GM04504 (cell line): ENCODE results near the gene ENOPH1.
"Not testable (repeated sequence)": the region's sequence is repeated elsewhere in the genome, so short reads cannot be mapped to it uniquely, and the experiment has no call there.

Experiments used
- DNase-seq: peaks from one replicate; pipeline ENCODE4 v3.0.0-alpha.2; 2012; ENCODE audit warnings: low read depth

Gene ENOPH1

DNA sequence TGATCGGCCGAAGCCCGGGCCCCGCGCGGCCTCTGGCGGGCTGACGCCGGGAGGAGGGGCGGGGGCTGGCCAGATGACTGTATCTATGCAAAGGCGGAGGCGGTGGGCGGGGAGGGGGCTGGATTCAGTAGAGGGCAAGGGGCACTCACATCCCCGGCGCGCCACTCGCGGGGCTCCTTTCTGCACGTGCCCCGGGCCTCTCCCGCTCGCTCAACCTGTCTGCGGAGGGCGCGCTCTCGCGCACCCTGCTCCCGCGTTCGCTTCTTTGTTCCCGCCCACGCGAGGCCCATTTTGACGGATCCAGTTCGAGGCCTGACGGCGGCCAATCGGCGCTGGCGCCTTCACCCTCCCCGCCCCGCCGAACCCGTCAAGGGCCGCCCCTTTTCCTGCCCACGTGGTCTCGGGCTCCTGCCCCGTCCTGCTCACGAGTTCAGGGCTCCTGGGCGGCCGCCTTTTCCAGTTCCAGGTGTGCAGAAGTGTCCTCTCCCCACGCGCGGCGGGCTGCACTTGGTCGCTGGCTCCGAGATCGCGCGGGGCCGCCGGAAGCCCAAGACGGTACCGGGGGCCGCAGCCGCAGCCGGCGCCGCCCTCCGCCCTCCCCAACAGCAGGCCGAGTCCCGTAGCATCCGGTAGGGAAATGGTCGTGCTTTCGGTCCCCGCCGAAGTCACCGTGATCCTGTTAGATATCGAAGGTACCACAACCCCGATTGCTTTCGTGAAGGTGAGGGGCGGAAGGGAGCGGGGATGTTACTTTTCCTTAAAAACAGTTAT lies at the start of gene ENOPH1, which contains the start of gene HNRNPDL:
Gene ENOPH1 (plus strand): TSS at position 398 of the 771 bp plus-strand sequence. CDS start 240 bp downstream, at position 638.
Gene HNRNPDL (minus strand): TSS at position 270 of the 771 bp plus-strand sequence. CDS start 772 bp downstream, outside the sequence.
- DNase-seq, result peak; percentile 86

DNA sequence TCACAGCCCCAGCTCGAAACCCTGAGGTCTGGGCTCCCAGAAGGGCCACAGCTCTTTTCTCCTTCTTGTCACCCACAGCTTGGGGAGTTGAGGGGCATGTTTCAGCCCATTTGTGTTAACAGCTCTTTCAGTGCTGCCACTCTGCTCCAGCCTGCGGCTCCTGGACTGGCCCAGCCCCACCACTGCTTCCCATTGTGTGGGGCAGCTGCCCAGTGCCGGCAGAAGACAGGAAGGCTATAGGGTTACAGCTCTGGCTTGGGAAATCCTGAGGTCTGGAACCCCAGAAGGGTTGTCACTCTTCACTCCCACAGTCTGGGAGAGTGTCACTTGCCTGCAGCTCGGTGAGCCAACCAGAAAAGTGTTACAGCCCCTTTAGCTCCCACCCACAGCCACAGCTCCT lies 49.6 kb upstream of the ENOPH1 start:
- no peak for DNase-seq

DNA sequence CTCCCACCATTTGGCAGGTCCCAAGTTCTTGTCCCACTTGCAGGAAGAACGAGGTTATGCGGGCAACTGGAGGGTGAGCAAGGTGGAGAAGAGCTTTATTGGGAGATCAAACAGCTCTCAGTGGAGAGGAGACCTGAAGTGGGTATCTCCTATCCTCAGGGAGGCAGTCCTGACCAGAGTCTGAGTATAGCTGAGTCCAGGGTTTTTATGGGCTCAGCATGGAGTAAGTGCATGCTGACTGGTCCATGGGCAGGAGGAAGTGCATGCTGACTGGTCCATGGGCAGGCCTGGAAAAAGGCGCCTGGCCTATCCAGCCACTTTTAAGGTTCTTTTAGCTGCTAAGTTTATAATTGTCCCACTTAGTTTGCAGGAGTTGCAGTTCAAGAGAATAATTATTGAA lies 49.2 kb upstream of the ENOPH1 start:
- no peak for DNase-seq

DNA sequence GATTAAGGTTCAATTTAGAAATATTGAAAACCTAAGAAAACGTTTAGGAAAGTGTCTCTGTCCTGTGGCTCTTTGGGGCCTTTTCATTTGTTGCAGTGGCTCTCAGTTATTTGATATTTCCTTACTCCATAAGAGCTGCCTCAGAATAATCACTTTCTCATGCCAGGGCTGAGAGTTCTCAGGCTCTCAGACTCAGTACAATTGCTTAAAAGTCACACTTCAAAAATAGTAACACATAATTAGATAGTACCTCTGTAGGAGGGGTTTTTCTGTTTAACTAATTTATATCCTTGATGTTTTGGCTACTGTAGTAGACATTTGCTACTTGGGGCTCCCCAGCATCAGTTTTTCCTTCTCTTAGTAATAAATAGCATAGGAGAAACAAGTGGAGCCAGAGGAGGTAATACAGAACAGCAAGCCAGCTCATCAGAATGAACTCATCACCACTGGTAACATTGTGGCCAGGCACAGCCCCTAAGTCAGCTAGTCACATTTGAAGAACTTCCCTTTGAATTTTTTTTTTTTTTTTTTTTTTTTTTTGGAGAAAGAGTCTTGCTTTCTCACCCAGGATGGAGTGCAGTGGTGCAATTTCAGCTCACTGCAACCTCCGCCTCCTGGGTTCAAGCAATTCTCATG lies 48.6 kb upstream of the ENOPH1 start:
- no peak for DNase-seq

DNA sequence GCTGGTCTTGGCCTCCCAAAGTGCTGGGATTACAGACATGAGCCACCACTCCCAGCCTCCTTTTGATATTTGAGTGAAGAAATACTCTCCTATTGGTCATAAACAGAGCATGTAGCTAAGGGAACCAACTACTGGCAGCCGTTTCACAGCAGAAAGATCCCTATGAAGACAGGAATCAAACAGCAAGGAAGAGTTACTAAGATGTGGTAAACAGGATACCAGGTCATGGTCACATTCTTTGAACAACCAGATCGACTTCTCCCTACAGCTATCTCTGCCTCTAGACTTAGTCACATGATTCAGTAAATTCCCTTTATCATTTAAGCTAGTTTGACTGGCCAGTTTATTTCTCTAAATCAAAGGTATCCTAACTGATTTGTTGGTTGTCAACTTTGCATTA lies 47.6 kb upstream of the ENOPH1 start:
- no peak for DNase-seq

DNA sequence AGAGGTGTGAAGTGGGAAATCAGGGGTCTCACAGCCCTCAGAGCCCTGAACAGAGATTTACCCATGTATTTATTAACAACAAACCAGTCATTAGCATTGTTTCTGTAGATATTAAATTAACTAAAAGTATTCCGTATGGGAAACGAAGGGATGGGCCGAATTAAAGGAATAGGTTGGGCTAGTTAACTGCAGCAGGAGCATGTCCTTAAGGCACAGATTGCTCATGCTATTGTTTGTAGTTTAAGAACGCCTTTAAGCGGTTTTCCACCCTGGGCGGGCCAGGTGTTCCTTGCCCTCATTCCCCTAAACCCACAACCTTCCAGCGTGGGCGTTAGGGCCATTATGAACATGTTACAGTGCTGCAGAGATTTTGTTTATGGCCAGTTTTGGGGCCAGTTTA lies 44.1 kb upstream of the ENOPH1 start:
- DNase-seq, result not testable (repeated sequence)

DNA sequence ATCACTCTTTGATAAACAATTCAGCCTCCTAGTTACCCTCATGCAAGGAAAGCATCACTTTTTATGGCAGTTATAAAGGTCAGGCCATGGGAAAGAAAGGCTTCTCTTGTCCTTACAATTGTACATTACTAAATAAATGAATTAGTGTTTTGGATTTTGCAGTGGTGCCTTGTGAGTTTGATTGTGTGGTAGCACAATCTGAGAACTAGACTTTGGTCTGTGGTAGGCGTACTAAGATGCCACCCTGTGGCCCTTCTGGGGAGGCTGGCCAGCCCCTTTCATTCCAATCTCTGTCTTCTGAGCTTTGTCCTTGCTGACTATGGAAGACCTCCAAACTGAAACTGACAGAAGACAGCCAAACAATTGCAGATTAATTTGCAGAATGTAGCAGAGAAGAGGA lies 42.0 kb upstream of the ENOPH1 start:
- DNase-seq, result no peak

DNA sequence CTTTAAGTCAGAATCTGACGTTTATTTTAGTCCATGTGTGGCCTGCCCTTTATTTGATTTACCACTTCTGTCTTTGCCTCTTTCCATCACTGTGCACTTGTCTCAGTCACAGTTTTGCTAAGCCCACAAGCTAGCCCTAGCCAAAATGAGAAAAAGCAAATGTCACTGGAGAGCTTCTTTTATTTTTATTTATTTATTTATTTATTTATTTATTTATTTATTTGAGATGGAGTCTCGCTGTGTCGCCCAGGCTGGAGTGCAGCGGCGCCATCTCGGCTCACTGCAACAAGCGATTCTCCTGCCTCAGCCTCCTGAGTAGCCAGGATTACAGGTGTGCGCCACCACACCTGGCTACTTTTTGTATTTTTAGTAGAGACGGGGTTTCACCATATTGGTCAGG lies 40.3 kb upstream of the ENOPH1 start:
- not testable (repeated sequence) for DNase-seq

DNA sequence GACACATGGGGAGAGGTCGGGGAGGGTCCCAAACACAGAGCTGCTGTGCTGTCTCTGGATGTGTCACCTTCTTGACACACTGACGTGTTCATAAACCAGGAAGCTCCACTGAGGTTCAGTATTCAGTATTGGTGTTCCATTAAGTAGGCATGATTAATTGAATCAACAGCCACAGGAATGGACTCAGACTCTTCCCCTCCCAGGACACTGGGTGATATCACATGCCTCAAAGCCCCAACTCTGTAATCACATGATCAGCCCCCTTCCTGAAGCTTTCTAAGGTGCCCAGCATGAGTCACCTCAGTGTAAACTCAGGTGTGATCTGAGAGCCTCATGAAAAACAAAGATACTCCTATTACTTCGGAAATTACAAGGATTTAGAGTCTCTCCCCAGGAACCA lies 35.5 kb upstream of the ENOPH1 start:
- DNase-seq, result no peak

DNA sequence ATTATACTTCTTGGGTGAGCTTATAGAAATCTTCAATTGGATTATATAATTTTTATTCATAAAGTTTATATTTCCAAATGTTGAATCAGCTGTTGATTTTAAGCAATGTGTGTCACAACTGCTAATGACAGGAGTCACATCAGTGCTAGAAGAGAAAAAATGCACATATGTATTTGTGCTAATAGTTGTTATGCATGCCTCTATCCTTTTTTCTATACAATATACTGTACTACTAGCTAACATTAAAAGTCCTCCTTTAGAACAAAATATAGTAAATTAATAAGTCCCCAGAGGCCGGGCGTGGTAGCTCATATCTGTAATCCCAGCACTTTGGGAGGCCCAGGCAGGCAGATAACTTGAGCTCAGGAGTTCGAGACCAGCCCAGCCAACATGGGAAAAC lies 32.9 kb upstream of the ENOPH1 start:
- no peak for DNase-seq

DNA sequence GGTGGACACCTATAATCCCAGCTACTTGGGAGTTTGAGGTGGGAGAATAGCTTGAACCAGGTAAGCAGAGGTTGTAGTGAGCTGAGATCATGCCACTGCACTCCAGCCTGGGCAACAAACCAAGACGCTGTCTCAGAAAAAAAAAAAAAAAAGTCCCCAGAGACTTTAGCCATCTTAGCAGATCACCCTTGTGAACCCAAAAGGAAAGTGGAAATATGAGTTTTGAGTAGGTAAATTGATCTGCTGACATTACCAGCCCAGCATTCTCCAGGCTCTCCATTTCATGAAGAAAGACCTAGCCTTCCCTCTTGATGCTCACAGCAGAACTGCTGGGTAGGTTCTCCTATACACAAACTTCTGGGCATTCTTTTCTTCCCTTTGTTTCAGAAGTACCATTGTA lies 32.1 kb upstream of the ENOPH1 start:
- no peak for DNase-seq

DNA sequence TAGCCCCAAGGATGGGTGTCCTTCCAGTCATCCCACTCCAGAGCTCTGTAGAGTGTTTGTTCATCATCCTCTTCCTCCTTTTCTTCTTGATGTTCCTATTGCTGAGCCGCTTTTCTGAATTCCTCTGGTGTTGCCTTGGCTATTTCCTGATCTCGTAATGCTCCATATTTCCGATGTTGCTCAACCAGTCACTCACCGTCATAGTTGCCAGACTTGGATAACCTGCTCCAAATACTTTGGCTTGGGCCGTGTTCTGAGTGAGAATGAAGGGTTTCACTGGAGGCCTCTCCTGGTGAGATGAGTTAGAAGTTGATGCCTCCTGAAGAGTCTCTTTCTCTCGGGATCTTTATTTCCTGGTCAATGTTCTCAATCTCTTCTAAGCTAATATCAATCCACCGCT lies 28.8 kb upstream of the ENOPH1 start:
- DNase-seq, result no peak

DNA sequence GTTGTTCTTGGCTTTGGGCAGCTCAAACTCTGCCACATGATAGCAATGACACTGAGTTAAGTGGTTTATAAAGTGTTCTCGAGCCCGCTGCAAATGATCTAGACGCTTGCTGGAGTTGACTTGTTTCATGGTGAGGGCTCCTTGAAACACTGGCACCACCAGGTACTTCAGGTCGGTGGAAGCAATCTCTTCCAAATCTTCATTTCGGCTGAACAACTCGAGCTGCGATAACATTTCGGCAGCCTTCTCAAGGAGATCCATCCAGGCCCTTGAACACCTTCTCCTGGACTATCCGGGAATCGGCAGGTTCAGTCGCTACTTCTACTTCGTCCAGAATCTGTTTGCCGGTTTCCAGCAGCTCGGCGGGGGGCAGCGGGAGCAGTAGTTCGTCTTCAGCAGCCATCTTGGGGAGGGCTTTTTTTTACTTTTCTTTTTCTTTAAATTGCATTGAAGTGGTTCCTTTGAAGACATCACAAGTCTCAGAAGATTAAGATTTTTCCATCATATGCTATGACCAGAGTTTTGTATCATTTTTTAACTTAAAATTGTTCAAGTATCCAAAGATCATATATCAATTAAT lies 28.1 kb upstream of the ENOPH1 start:
- DNase-seq, result no peak

DNA sequence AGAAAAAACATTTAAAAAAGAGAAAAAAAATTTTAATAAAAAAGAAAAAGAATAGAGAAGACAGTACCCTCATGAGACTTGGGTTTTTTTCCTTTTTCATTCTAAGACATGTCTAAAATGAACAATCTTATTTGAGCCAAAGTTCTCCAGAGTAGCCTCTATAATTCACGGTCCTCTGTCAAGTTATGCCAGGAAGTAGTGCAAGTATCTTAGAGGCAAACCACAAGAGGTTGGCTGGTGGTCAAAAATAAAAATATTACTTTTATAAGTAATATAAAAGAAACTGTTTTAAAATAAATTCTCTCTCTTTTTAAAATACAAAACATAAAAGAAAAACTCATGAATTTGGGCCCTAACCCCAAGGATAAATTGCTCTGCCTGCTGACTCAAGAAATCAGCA lies 26.7 kb upstream of the ENOPH1 start:
- no peak for DNase-seq

DNA sequence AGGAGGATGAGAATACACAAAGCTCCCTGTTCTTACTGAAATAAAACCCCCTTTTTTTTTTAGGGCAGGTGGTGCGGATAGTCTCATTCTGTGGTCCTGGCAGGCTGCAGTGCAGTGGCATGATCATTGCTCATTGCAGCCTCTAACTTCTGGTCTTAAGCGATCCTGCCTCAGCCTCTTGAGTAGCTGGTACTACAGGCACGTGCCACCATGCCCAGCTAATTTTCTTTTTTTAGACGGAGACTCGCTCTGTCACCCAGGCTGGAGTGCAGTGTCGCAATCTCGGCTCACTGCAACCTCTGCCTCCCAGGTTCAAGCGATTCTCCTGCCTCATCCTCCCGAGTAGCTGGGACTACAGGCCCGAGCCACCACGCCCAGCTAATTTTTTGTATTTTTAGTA lies 15.3 kb upstream of the ENOPH1 start:
- not testable (repeated sequence) for DNase-seq

DNA sequence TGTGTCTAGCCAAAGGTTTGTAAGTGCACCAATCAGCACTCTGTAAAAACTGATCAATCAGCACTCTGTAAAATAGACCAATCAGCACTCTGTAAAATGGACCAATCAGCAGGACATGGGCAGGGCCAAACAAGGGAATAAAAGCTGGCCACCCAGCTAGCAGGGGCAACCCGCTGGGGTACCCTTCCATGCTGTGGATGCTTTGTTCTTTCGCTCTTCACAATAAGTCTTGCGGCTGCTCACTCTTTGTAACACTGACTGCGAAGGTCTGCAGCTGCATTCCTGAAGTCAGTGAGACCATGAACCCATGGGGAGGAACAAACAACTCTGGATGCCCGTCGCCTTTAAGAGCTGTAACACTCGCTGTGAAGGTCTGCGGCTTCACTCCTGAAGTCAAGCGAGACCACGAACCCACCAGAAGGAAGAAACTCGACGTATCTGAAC lies 14.4 kb upstream of the ENOPH1 start:
- no peak for DNase-seq

DNA sequence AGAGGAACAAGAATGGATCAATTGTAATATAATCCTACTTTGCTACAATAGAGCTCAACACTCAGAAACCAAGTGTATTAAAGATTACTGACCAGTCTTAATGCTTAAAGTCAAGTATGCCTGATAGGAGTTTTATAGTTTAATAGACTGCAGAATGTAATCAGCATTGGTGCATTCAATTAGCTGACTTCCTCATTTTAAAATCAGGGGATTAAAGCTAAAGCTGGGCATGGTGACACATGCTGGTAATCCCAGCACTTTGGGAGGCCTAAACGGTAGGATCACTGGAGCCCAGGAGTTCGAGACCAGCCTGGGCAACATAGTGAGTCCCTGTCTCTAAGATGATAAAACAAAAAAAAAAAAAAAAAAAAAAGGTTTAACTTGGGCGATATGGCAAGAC lies 10.9 kb upstream of the ENOPH1 start:
- DNase-seq, result no peak

DNA sequence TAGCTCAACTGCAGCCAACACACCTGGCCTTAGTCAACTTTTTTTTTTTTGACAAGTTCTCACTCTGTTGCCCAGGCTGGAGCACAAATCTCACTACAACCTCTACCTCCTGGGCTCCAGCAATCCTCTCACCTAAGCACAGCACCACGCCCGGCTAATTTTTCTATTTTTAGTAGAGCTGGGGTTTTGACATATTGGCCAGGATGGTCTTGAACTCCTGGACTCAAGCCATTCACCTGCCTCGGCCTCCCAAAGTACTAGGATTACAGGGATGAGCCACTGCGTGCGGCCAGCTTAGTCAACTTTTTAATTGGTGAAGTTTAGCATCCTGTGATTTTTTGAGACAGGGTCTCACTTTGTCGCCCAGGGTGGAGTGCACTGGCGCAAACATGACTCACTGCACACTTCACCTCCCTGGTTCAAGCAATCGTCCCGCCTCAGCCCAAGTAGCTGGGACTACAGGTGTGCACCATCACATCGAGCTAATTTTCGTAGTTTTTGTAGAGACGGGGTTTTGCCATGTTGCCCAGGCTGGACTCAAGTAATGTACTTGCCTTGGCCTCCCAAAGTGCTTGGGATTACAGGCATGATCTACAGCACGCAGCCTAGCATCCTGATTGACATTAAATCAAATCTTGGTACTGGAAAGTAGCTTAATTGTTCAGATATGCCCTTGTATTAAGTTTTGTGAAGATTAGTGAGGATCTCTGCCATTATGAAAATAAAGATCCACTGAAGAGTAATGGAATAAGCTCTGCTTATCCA lies 8.4 kb upstream of the ENOPH1 start:
- DNase-seq, result no peak

DNA sequence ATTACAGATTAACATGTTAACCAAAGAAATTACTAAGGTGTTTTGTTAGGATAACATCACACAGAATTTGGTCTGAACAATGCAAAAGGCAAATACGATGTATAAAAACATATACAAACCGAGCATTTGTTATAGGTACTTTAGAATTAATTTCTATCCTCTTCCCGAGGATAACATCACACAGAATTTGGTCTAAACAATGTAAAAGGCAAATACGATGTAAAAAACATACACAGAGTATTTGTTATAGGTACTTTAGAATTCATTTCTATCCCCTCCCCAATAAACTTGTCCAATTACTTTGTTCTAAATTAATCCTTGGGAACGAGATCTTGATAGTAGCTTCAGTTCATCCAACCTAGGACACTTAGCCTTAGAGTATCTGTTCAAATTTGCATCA lies 7.8 kb upstream of the ENOPH1 start:
- no peak for DNase-seq

DNA sequence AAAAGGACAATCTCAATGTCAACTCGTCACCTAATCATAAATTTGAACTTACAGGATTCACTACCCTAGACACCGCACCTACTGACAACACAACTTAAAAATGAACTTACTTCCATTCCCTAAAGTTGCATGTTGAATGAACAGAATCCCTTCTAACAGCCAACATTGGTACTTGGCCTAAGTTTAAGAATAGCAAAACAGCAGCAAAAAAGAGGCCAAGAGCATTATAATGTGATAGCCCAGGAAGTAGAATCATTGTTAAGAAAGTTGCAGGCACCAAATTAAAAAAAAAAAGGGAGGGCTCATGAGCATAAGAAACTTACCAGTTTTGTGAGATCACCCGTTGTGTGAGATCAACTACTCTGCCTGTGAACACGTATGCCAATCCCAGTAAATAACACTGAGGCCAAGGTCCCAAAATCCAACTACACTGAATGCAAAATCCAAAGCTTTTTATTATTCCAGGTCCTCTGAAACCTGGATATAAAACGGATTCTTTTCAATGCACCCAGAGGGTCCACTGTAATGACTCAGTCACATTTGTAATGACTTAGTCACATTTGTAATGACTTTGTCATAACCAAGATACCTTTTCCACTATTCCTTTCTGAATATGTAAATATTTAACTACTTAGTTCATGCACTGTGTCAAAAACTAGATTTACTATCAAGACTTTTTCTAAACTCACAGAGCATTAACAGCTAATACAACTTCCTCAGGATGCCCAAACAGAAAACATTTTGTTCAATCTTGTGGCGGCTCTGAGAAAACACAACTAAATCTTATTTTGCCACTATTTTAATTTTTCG lies 6.9 kb upstream of the ENOPH1 start:
- DNase-seq, result no peak

DNA sequence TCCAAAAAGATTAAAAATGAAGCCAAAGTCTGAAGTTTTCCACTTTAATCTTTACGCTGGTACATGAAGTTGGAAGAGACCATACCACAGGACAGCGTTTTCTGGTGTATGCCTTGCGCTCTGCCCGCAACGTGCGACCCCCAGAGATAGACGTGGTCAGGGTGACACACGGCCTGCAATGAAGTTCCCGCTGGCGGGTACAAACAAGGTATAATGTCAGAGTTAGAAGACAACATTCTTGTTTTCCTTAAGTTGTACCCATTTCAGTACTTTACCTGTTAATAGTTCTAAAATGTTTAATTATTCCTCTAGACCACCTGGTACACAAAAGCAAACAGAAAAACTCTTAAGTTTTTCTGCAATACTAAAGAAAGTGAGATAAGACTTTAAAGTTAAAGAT lies 4.9 kb upstream of the ENOPH1 start:
- no peak for DNase-seq

DNA sequence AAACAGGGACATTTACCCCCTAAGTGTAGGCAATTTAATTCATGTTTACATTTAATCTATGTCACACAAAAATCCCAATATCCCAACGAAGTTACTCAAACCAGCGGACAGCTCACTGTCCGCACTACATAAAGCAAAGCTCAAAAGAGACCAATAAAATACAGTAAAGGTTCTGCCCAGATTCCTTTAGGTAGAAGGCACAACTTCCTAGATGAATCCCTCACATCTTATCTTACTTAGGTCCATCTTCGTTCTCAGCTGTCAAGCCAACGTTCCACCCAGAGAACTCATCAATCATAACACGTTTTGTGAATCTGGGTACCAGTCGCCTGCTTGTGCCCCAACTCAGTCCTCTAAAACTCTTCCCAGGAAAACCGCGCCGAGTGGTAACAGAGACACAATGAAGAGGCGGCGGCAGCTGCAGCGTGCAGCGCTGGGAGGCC lies 1.8 kb upstream of the ENOPH1 start:
- no peak for DNase-seq
